Muscle layer of duodenum (tissue), 2 donors: ENCODE results near the gene CUEDC1.
"Not testable (repeated sequence)": the region's sequence is repeated elsewhere in the genome, so short reads cannot be mapped to it uniquely, and the experiment has no call there.

Source experiments
- H3K27ac ChIP-seq: one replicate; pipeline ENCODE4 v1.7.0; 2013; ENCODE audit warnings: mild to moderate bottlenecking, low read length
- H3K27me3 ChIP-seq: one replicate; pipeline ENCODE4 v1.7.0; 2013; ENCODE audit warnings: low read depth, mild to moderate bottlenecking, control low read depth, low read length
- H3K36me3 ChIP-seq, 2 donors: one replicate each; pipeline ENCODE4 v1.7.0; 2013; ENCODE audit warnings: low read length in 2 of 2, control low read depth in 1 of 2, mild to moderate bottlenecking in 1 of 2; ENCODE audit not compliant: insufficient read depth in 2 of 2, control insufficient read depth in 1 of 2
- H3K4me1 ChIP-seq, 2 donors: one replicate each; pipeline ENCODE4 v1.7.0; 2013; ENCODE audit warnings: low read length in 2 of 2, mild to moderate bottlenecking in 2 of 2, control low read depth in 1 of 2, moderate library complexity in 1 of 2; ENCODE audit not compliant: insufficient read depth in 2 of 2, control insufficient read depth in 1 of 2
- H3K4me3 ChIP-seq, 2 donors: one replicate each; pipeline ENCODE4 v1.7.0; 2013; ENCODE audit warnings: low read length in 2 of 2, low read depth in 1 of 2, mild to moderate bottlenecking in 1 of 2
- H3K9me3 ChIP-seq, 2 donors: one replicate each; pipeline ENCODE4 v1.7.0; 2013; ENCODE audit warnings: low read length in 2 of 2, control low read depth in 1 of 2, mild to moderate bottlenecking in 1 of 2; ENCODE audit not compliant: control insufficient read depth in 1 of 2
- donor health status: healthy.

Gene CUEDC1

GRCh38 chr17:57983446-57983845, 28.2 kb upstream of the CUEDC1 start:
- Histone ChIP-seq H3K9me3 (no peaks in the 10 kb centered on the region), H3K36me3 (peaks cover 25 to 27% of the 10 kb centered on the region in 2 donors), H3K4me3 (peak overlapping the region in 1 of 2 donors; percentile 14), H3K27ac (no peak overlapping the region), H3K4me1 (peaks cover 20 to 56% of the 10 kb centered on the region in 2 donors), H3K27me3 (no peaks in the 10 kb centered on the region)

DNA sequence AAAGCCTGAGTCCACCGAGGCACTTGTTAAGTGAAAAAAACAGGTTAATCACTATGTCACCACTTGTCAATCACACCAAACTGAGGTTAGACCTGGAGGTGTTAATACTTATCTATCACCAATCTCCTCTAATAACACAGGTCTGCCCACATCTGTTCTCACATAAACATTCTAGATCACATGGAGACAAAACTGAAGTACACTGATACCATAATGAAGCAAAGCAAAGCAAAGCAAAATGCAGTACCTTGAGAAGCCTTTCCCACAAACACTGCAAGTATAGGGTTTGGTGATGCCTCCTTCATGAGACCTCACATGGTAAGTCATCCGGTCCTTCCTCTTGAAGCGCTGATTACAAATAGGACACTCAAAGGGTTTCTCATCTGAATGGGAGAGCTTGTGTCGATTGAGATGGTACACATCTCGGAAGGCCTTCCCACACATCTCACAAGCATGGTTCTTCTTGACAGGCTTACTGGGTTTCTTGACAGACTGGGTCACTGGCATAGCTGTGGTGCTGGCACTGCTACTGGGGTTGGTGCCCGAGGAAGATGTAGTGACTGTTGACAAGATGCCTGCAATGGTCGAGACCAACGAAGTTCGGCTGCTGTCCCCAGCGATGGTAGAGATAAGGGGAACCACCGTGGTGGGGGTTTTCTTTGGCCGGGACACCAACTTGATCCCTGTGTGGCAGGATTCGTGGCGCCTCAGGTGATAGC, 27.4 kb upstream of the CUEDC1 start:
- Histone ChIP-seq H3K4me1 (peaks cover 20 to 56% of the 10 kb centered on the region in 2 donors), H3K4me3 (peak overlapping the region; percentile 7 to 14), H3K27ac (no peak overlapping the region), H3K9me3 (no peaks in the 10 kb centered on the region), H3K27me3 (no peaks in the 10 kb centered on the region), H3K36me3 (peaks cover 26 to 31% of the 10 kb centered on the region in 2 donors)

GRCh38 chr17:57980522-57980921, 25.3 kb upstream of the CUEDC1 start:
- peaks cover 15 to 62% of the 10 kb centered on the region in 2 donors for H3K4me1 ChIP-seq
- H3K27ac ChIP-seq = no peak overlapping the region
- no peak overlapping the region for H3K4me3 ChIP-seq
- peaks cover 40 to 48% of the 10 kb centered on the region in 2 donors for H3K36me3 ChIP-seq
- no peaks in the 10 kb centered on the region for H3K9me3 ChIP-seq
- no peaks in the 10 kb centered on the region for H3K27me3 ChIP-seq

- Histone ChIP-seq H3K27ac (no peak overlapping the region), H3K4me3 (no peak overlapping the region), H3K4me1 (peaks cover under 1 to 57% of the 10 kb centered on the region in 2 donors), H3K27me3 (no peaks in the 10 kb centered on the region), H3K36me3 (peaks cover 54 to 59% of the 10 kb centered on the region in 2 donors), H3K9me3 (no peaks in the 10 kb centered on the region)
Measured at GRCh38 chr17:57979076-57979475, 23.9 kb upstream of the CUEDC1 start.

DNA sequence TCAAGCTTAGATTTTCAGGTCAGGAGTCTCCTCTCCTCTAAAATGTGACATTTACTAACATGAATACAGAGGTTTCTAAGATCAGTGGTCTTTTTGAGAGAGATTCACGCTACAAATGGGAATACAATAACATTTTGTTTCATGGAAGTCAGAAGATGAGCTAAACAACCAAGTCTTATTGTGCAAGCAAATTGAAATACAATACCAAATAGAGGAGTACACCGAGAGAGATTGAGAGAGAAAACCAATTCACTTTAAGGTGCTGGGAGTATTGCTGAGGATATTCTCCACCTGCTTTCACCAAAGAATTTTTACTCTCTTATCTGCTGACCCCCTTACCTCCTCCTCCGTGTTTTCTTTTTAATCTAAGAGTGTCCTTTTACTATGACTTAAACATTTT, 21.4 kb upstream of the CUEDC1 start:
- Histone ChIP-seq H3K27ac (no peak overlapping the region), H3K9me3 (no peaks in the 10 kb centered on the region)

DNA sequence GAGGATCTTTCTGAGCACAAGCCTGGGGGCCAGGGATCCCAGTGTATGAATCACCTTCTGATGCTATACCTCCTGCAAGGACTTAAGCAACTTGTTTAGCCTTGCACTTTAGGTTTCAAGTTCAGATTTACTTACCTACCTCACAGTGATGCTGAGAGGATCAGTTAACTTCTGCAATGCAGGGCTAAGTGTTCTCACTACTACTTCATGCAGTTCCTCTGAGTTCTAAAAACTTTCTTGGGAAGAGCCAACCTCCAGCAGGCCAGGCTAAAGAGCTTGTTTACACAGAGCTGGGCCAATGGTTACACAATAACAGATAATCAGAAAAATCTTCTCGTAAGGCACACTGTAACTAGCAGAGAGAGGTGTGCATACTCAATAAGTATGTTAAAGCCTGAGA, 19.8 kb upstream of the CUEDC1 start:
- Histone ChIP-seq H3K4me1 (peaks cover 0 to 27% of the 10 kb centered on the region in 2 donors), H3K27me3 (no peaks in the 10 kb centered on the region), H3K36me3 (peaks cover 52 to 66% of the 10 kb centered on the region in 2 donors), H3K27ac (no peak overlapping the region), H3K4me3 (no peak overlapping the region), H3K9me3 (no peaks in the 10 kb centered on the region)

More for the DNA sequence above, 21.4 kb upstream of the CUEDC1 start:
- peaks cover 0 to 35% of the 10 kb centered on the region in 2 donors for H3K4me1 ChIP-seq
- H3K4me3 ChIP-seq = no peak overlapping the region
- H3K36me3 ChIP-seq = peaks cover 59 to 68% of the 10 kb centered on the region in 2 donors
- no peaks in the 10 kb centered on the region for H3K27me3 ChIP-seq

- H3K27me3 ChIP-seq, H3K9me3 ChIP-seq, H3K27ac ChIP-seq, H3K4me3 ChIP-seq: not testable (repeated sequence)
- Histone ChIP-seq H3K4me1 (peaks cover 0 to 24% of the 10 kb centered on the region in 2 donors), H3K36me3 (peaks cover 46 to 58% of the 10 kb centered on the region in 2 donors)
Measured at GRCh38 chr17:57974053-57974824, 19.0 kb upstream of the CUEDC1 start.

GRCh38 chr17:57972151-57972550, 16.9 kb upstream of the CUEDC1 start:
- H3K27ac ChIP-seq = no peak overlapping the region
- H3K27me3 ChIP-seq = no peaks in the 10 kb centered on the region
- peaks cover 0 to 19% of the 10 kb centered on the region in 2 donors for H3K4me1 ChIP-seq
- peaks cover 34 to 43% of the 10 kb centered on the region in 2 donors for H3K36me3 ChIP-seq
- no peak overlapping the region for H3K4me3 ChIP-seq
- no peaks in the 10 kb centered on the region for H3K9me3 ChIP-seq

DNA sequence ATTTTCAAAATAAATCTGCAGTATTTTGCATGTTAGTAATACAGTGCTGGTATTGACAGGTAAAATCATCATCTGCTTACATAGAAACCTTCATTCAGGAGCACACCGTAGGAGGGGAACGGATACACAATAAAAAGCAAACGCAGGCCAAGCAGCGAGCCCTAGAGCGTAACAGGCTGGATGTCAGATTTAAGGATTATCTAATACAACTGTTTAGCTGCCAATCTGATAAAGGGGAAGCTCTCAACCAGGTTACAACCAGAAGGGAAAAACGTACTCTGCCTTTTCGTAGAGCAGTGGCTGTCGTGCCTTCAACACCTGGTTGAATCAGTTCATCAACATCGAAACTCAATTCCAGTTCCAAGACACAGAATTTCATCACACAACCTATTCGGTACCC, 16.4 kb upstream of the CUEDC1 start:
- no peak overlapping the region for H3K4me3 ChIP-seq
- no peak overlapping the region for H3K27ac ChIP-seq
- no peaks in the 10 kb centered on the region for H3K27me3 ChIP-seq
- peaks cover 0 to 18% of the 10 kb centered on the region in 2 donors for H3K4me1 ChIP-seq
- peaks cover 28 to 37% of the 10 kb centered on the region in 2 donors for H3K36me3 ChIP-seq
- no peaks in the 10 kb centered on the region for H3K9me3 ChIP-seq

DNA sequence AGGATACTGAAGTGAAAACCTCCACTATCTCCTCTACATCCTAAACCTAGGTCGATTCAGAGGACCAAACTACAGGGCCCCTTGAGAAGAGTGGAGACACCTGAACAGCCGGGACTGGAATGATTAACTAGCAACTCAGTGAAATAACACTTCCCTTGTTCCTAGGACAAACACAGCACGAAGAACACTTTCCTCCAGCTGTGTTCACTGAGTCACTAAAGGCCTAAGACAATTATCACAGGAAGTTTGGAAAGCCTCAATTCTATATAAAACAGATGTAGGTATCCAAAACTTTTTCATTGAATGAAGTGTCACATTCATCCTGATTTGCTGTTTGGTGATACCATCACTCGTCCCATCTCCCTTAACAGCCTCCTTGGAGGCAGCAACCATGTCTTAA, 15.5 kb upstream of the CUEDC1 start:
- H3K9me3 ChIP-seq = no peaks in the 10 kb centered on the region
- peaks cover 19 to 30% of the 10 kb centered on the region in 2 donors for H3K36me3 ChIP-seq
- peaks cover 0 to 12% of the 10 kb centered on the region in 2 donors for H3K4me1 ChIP-seq
- H3K4me3 ChIP-seq = no peak overlapping the region
- H3K27me3 ChIP-seq = no peaks in the 10 kb centered on the region
- H3K27ac ChIP-seq = no peak overlapping the region

DNA sequence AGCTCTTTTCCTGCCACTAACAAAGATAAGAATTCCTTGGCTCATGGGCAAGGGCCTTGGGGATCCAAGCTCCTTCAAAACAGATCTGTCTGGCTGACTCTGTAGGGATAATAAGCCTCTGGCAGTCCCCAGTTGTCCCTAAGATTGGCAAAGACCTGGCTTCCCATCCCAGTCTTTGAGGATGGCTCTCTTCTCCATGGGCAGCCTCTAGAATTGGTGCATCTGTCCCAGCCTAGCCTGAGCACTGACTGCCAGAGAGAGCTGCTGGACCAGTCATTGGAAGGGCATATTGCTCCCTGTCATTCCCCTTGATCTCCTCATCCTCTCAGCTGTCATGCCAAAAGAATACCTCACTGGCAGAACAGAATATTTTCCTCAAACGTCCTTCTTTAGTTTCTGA, 13.2 kb upstream of the CUEDC1 start:
- Histone ChIP-seq H3K4me3 (no peak overlapping the region), H3K9me3 (no peaks in the 10 kb centered on the region), H3K27me3 (no peaks in the 10 kb centered on the region), H3K4me1 (no peaks in the 10 kb centered on the region), H3K27ac (no peak overlapping the region), H3K36me3 (peaks cover 5 to 15% of the 10 kb centered on the region in 2 donors)
